ENCODE measurements around the gene FUNDC2. TPM values are rescaled to one million over a fixed set of nuclear protein-coding genes. Genes with fewer than 3 reads are reported as not detected.
A peak's percentile ranks its signal among the peaks of the same experiment; 100 is the strongest.

Gene FUNDC2, protein sequence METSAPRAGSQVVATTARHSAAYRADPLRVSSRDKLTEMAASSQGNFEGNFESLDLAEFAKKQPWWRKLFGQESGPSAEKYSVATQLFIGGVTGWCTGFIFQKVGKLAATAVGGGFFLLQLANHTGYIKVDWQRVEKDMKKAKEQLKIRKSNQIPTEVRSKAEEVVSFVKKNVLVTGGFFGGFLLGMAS
- polyA plus RNA-seq, result 94.9 TPM
- long read RNA-seq, donor 1, full-length matches to known transcripts, result 12 of 12 reads
- long read RNA-seq, donor 1, partial matches to known transcripts, result 0 of 12 reads
- long read RNA-seq, donor 1, other reads (novel, unspliced or antisense), result 0 of 12 reads
- long read RNA-seq, donor 2, full-length matches to known transcripts, result 46 of 64 reads
- long read RNA-seq, donor 2, partial matches to known transcripts, result 18 of 64 reads
- long read RNA-seq, donor 2, other reads (novel, unspliced or antisense), result 0 of 64 reads
- long read RNA-seq, donor 3, full-length matches to known transcripts, result 49 of 49 reads
- long read RNA-seq, donor 3, partial matches to known transcripts, result 0 of 49 reads
- long read RNA-seq, donor 3, other reads (novel, unspliced or antisense), result 0 of 49 reads
- long read RNA-seq, donor 4, full-length matches to known transcripts, result 6 of 6 reads
- long read RNA-seq, donor 4, partial matches to known transcripts, result 0 of 6 reads
- long read RNA-seq, donor 4, other reads (novel, unspliced or antisense), result 0 of 6 reads
- long read RNA-seq, donor 5, full-length matches to known transcripts, result 16 of 16 reads
- long read RNA-seq, donor 5, partial matches to known transcripts, result 0 of 16 reads
- long read RNA-seq, donor 5, other reads (novel, unspliced or antisense), result 0 of 16 reads
- long read RNA-seq, donor 6, full-length matches to known transcripts, result 34 of 60 reads
- long read RNA-seq, donor 6, partial matches to known transcripts, result 26 of 60 reads
- long read RNA-seq, donor 6, other reads (novel, unspliced or antisense), result 0 of 60 reads
- long read RNA-seq, donor 7, full-length matches to known transcripts, result 17 of 17 reads
- long read RNA-seq, donor 7, partial matches to known transcripts, result 0 of 17 reads
- long read RNA-seq, donor 7, other reads (novel, unspliced or antisense), result 0 of 17 reads
- long read RNA-seq, donor 8, full-length matches to known transcripts, result 55 of 63 reads
- long read RNA-seq, donor 8, partial matches to known transcripts, result 8 of 63 reads
- long read RNA-seq, donor 8, other reads (novel, unspliced or antisense), result 0 of 63 reads
- long read RNA-seq, donor 9, full-length matches to known transcripts, result 53 of 68 reads
- long read RNA-seq, donor 9, partial matches to known transcripts, result 15 of 68 reads
- long read RNA-seq, donor 9, other reads (novel, unspliced or antisense), result 0 of 68 reads
- long read RNA-seq, donor 10, full-length matches to known transcripts, result 44 of 49 reads
- long read RNA-seq, donor 10, partial matches to known transcripts, result 5 of 49 reads
- long read RNA-seq, donor 10, other reads (novel, unspliced or antisense), result 0 of 49 reads
- long read RNA-seq, donor 11, full-length matches to known transcripts, result 30 of 30 reads
- long read RNA-seq, donor 11, partial matches to known transcripts, result 0 of 30 reads
- long read RNA-seq, donor 11, other reads (novel, unspliced or antisense), result 0 of 30 reads

GRCh38 chrX:155026727-155027508 lies at the start of gene FUNDC2:
Gene FUNDC2 (plus strand): TSS chrX:155026844. CDS start chrX:155026939, 95 bp downstream.
- DNase-seq, result peak; percentile 92 to 95
- Histone ChIP-seq H3K4me1 (ENCODE audit: control insufficient read depth, insufficient read depth, low read length) (peaks cover 9% of the 10 kb centered on the region), H3K9me3 (ENCODE audit: control insufficient read depth, low read depth, low read length) (no peaks in the 10 kb centered on the region), H3K27me3 (ENCODE audit: control insufficient read depth, insufficient read depth, low read length) (no peaks in the 10 kb centered on the region), H3K36me3 (ENCODE audit: control insufficient read depth, insufficient read depth, low read length) (no peaks in the 10 kb centered on the region), H3K27ac (ENCODE audit: low read length) (peak within 1 kb of the TSS; percentile 92), H3K4me3 (ENCODE audit: low read length) (peak within 1 kb of the TSS; percentile 67)
- WGBS (ENCODE audit: insufficient coverage, low lambda C conversion rate), result no CpG with 5 or more reads among the region's 82 CpGs

DNA sequence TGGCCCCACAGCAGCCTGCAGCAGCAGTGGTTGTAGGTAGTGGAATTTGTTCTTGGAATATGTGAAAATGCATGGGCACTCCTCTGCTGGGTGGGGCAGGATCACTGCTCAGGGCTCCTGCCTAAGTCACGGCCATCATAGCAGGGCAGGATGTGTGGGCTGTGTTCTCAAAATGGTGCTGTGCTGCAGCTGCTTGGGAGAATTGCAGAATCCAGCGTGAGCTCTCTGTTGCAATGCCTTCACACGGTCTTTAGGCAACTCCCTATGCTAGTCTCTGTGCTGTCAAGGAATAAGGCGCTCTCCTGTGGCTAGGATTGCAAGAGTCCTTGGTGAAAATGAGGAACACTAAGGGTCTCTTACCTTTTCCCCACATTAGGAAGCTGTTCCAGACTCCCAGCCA lies 47.0 kb upstream of the FUNDC2 start:
- no peak overlapping the region for H3K4me3 ChIP-seq (ENCODE audit: low read length)
- DNase-seq, result no peak
- H3K4me1 ChIP-seq (ENCODE audit: control insufficient read depth, insufficient read depth, low read length), result no peaks in the 10 kb centered on the region
- no peaks in the 10 kb centered on the region for H3K9me3 ChIP-seq (ENCODE audit: control insufficient read depth, low read depth, low read length)
- no peaks in the 10 kb centered on the region for H3K27me3 ChIP-seq (ENCODE audit: control insufficient read depth, insufficient read depth, low read length)
- H3K27ac ChIP-seq (ENCODE audit: low read length), result no peak overlapping the region
- H3K36me3 ChIP-seq (ENCODE audit: control insufficient read depth, insufficient read depth, low read length), result no peaks in the 10 kb centered on the region
- no CpG with 5 or more reads among the region's 4 CpGs for WGBS (ENCODE audit: insufficient coverage, low lambda C conversion rate)

DNA sequence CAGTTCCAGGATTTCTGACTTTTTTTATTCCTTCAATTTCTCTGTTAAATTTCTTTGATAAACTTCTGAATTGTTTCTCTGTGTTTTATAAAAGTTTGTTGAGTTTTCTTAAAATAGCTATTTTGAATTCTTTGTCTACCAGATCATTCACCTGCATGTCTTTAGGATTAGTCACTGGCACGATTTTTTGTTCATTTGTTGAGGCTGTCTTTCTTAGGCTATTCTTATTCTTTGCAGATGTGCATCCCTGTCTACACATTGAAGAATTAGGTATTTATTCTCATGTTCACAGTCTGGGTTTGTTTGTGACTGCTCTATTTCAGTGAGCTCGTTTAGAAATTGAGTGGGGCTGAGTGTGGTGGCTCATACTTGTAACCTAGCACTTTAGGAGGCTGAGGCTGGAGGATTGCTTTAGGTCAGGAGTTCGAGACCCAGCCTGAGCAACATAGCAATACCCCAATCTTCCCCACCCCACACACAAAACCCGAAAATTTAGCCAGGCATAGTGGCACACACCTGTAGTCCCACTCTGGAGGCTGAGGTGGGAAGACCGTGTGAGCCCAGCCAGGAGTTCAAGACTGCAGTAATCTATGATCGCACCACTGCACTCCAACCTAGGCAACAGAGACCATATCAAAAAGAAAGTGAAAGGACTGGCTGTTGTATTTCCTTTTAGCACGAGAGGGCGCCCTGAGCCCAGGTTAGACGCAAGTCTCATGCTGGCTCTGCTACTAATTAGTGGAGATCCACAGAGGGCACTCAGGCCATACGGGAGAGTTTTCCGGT lies 46.1 kb upstream of the FUNDC2 start:
- no peaks in the 10 kb centered on the region for H3K27me3 ChIP-seq (ENCODE audit: control insufficient read depth, insufficient read depth, low read length)
- DNase-seq, result peak; percentile 31 to 67
- H3K36me3 ChIP-seq (ENCODE audit: control insufficient read depth, insufficient read depth, low read length), result no peaks in the 10 kb centered on the region
- H3K4me1 ChIP-seq (ENCODE audit: control insufficient read depth, insufficient read depth, low read length), result no peaks in the 10 kb centered on the region
- no peak overlapping the region for H3K27ac ChIP-seq (ENCODE audit: low read length)
- no peaks in the 10 kb centered on the region for H3K9me3 ChIP-seq (ENCODE audit: control insufficient read depth, low read depth, low read length)
- H3K4me3 ChIP-seq (ENCODE audit: low read length), result peak overlapping the region; percentile 37
- WGBS (ENCODE audit: insufficient coverage, low lambda C conversion rate), result no CpG with 5 or more reads among the region's 11 CpGs

DNA sequence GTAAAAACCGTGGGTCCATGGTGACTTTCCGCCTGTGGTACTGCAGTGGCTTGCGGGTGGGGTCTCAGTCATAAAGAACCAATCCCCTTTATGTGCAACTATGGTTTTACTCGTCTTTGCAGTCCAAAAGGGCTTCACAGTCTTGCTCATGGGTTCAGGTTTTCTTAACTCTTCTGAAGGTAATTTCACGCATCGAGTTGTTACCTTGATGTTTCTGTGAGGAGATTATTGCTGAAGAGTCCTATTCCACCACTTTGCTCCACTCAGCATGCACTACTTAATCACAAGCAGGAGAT lies 45.6 kb upstream of the FUNDC2 start:
- H3K27me3 ChIP-seq (ENCODE audit: control insufficient read depth, insufficient read depth, low read length), result no peaks in the 10 kb centered on the region
- H3K36me3 ChIP-seq (ENCODE audit: control insufficient read depth, insufficient read depth, low read length), result no peaks in the 10 kb centered on the region
- H3K4me1 ChIP-seq (ENCODE audit: control insufficient read depth, insufficient read depth, low read length), result no peaks in the 10 kb centered on the region
- H3K27ac ChIP-seq (ENCODE audit: low read length), result no peak overlapping the region
- no peaks in the 10 kb centered on the region for H3K9me3 ChIP-seq (ENCODE audit: control insufficient read depth, low read depth, low read length)
- no peak for DNase-seq
- WGBS (ENCODE audit: insufficient coverage, low lambda C conversion rate), result no CpG with 5 or more reads among the region's 6 CpGs
- no peak overlapping the region for H3K4me3 ChIP-seq (ENCODE audit: low read length)

GRCh38 chrX:154986826-154987575 lies 39.6 kb upstream of the FUNDC2 start:
- Histone ChIP-seq H3K36me3 (ENCODE audit: control insufficient read depth, insufficient read depth, low read length) (no peaks in the 10 kb centered on the region), H3K4me3 (ENCODE audit: low read length) (no peak overlapping the region), H3K4me1 (ENCODE audit: control insufficient read depth, insufficient read depth, low read length) (no peaks in the 10 kb centered on the region), H3K27ac (ENCODE audit: low read length) (no peak overlapping the region), H3K27me3 (ENCODE audit: control insufficient read depth, insufficient read depth, low read length) (no peaks in the 10 kb centered on the region), H3K9me3 (ENCODE audit: control insufficient read depth, low read depth, low read length) (no peaks in the 10 kb centered on the region)
- WGBS (ENCODE audit: insufficient coverage, low lambda C conversion rate), result 60% methylated on average over 1 of the region's 3 CpGs
- DNase-seq, result no peak

DNA sequence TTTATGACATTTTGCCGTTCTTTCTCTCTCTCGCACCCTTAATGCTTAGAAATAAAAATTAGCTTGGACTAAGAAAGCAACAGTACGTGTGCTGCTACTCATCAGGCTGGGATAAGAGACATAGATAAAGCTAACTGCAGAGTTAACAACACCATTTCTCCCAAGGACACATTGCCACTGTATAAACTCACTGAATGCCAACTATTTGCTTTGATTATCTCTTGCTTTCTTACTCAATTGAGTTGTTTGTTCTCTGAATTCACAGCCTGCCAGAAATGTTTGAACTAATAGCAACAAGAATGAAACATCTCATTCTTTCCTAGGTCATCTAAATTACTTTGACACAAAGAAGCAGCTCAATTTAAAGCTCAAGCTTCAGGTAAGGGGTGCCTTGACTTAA lies 38.7 kb upstream of the FUNDC2 start:
- DNase-seq, result no peak
- WGBS (ENCODE audit: insufficient coverage, low lambda C conversion rate), result no CpG with 5 or more reads among the region's 3 CpGs
- no peak overlapping the region for H3K27ac ChIP-seq (ENCODE audit: low read length)
- no peaks in the 10 kb centered on the region for H3K27me3 ChIP-seq (ENCODE audit: control insufficient read depth, insufficient read depth, low read length)
- no peaks in the 10 kb centered on the region for H3K36me3 ChIP-seq (ENCODE audit: control insufficient read depth, insufficient read depth, low read length)
- H3K4me1 ChIP-seq (ENCODE audit: control insufficient read depth, insufficient read depth, low read length), result no peaks in the 10 kb centered on the region
- H3K9me3 ChIP-seq (ENCODE audit: control insufficient read depth, low read depth, low read length), result no peaks in the 10 kb centered on the region
- H3K4me3 ChIP-seq (ENCODE audit: low read length), result no peak overlapping the region

DNA sequence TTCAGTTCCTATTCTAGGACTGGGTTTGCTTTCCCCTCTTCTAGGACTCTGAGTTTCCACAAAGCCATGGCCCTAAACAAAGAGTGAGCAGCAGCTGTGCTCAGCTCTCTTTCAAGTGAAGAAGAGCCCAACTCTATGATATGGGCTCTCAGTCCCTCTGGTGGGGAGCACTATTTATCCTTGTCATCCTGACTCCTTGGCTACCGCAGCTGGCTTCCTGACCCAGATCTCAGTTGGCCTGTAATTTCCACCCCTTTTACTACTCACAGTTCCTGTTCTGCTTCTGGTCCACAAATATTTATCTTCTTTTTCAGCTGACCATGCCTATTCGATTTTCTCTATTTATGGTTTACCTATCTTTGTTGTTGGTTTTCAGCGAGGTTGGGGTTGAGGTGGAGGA lies 37.9 kb upstream of the FUNDC2 start:
- H3K36me3 ChIP-seq (ENCODE audit: control insufficient read depth, insufficient read depth, low read length), result no peaks in the 10 kb centered on the region
- H3K27me3 ChIP-seq (ENCODE audit: control insufficient read depth, insufficient read depth, low read length), result no peaks in the 10 kb centered on the region
- no peaks in the 10 kb centered on the region for H3K9me3 ChIP-seq (ENCODE audit: control insufficient read depth, low read depth, low read length)
- H3K27ac ChIP-seq (ENCODE audit: low read length), result no peak overlapping the region
- no peak overlapping the region for H3K4me3 ChIP-seq (ENCODE audit: low read length)
- WGBS (ENCODE audit: insufficient coverage, low lambda C conversion rate), result no CpG with 5 or more reads among the region's 3 CpGs
- no peak for DNase-seq
- no peaks in the 10 kb centered on the region for H3K4me1 ChIP-seq (ENCODE audit: control insufficient read depth, insufficient read depth, low read length)

- no peaks in the 10 kb centered on the region for H3K4me1 ChIP-seq (ENCODE audit: control insufficient read depth, insufficient read depth, low read length)
- H3K36me3 ChIP-seq (ENCODE audit: control insufficient read depth, insufficient read depth, low read length), result no peaks in the 10 kb centered on the region
- H3K27me3 ChIP-seq (ENCODE audit: control insufficient read depth, insufficient read depth, low read length), result no peaks in the 10 kb centered on the region
- no peaks in the 10 kb centered on the region for H3K9me3 ChIP-seq (ENCODE audit: control insufficient read depth, low read depth, low read length)
- no peak for DNase-seq
- H3K4me3 ChIP-seq (ENCODE audit: low read length), result no peak overlapping the region
- no peak overlapping the region for H3K27ac ChIP-seq (ENCODE audit: low read length)
- no CpG with 5 or more reads among the region's 3 CpGs for WGBS (ENCODE audit: insufficient coverage, low lambda C conversion rate)
Measured at GRCh38 chrX:154990496-154990895, 36.1 kb upstream of the FUNDC2 start.

Measured in large intestine (tissue), 12 donors.